ENCODE results near the gene FREM2.
A peak's percentile ranks its signal among the peaks of the same experiment; 100 is the strongest.

The FREM2 gene

DNA sequence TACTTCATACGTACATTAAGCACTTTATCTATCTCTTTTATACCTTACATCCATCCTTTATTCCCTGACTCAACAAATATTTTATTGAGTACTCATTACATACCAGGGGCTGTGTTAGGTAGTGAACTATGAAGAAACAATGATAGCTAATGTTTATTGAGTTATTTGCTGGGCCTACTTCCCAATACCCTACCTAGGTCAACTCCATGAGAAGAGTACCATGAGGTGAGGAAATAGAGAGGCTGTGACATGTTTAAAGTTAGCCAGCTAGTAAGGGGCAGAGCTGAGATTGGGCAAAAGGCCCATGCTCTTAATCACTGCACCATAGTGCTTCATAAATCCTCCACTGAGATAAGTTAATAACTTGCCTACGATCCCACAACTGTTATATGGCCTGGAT, 79.9 kb downstream of the FREM2 start:
- no peak for ATAC-seq

DNA sequence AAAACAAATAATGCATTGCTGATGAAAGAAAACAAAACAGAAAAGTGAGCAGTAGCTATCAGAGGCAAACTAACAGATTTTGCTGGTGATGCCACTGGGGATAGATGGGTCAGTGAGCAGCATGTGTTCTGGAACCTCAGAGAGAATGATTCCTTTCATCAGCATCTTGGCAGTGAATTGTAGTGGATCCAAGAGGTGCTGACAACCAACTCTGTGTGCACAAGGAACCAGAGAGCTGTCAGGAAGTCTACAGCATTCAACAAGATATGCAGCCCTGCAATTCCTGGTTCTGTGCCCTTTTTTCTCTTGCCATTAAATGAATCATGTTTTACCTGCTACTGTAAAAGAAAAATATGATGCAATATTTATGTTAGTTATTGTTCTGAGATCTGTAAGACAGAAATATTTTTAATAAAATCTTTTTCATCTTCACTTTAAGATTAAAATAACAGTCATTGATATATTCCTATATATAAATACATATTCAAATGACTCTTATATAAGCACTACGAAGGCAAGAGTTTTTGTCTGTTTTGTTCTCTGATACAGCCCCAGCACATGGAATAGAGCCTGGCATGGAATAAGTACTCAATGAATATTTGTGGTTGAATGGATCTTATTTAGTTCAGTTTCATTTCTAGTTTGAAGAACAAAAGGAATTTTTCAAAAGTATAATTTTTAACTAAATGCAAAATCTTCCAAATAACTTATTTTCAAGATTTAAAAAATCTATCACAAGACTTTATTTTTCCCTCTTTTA, 80.8 kb downstream of the FREM2 start:
- ATAC-seq: no peak

DNA sequence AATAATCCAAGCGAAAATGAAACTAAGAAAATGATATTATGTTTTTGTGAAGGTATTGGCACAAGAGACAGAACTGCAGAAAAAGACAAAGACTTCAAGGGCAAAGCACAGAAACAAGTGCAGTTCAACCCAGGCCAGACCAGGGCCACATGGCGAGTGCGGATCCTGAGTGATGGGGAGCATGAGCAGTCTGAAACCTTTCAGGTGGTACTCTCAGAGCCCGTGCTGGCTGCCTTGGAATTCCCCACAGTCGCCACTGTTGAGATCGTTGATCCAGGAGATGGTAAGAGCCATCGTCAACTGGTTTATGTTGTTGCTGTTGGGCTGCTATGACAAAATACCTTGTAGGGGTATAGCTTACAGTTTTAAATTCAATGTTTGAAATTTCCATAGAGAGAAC, 82.6 kb downstream of the FREM2 start:
- no peak for ATAC-seq

DNA sequence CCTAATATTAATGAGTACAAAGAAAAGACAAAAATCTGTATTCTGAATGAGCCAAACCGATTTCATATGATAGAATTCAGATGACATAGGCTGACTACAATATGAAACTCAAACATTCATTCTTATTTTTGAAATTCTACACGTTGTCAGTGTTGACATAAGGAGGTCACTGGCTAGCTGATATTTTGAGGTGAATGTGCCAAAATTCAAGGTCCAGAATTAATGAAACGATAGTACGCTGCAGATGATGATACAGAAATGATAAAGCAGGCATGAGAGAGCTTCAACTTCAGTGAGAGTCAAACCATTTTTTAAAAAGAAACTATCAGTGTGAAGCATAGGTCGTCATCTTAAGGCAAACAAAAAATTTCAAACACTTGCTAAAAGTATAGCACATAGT, 88.2 kb downstream of the FREM2 start:
- ATAC-seq: no peak

DNA sequence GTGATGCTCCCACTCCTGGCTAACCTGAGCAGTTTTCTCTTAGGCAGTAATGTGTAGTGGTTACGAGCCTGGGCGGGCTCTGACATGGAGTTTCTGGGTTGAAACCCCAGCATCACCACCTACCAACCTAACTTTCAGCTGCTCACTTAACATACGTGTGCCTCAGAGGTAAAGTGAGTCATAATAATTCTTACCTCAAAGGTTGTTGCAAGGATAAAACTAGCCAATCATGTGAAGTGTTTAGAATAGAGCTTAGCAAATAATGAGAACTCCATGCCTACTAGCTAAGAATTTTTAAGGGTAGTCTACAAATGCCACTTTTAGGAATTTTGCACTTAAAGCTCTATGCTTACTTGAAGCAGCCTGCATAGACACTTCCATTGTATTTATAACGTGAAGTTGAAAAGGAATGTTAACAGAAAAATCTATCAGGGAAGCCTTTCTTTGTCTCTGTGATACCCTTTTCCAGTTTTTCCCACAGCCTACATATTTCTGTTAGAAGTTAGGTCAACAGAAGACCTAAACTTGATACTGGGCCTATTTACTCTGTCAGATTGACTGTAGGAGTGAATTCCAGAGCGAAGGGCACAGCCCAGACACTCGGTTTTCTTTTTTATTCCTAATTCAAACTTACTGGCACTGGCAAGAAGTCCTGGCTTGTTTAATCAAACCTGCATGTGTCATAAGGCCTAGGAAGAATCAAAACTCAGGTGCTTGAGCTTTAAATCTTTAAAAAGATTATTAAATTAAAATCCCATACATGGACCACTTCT, 90.7 kb downstream of the FREM2 start:
- no peak for ATAC-seq

DNA sequence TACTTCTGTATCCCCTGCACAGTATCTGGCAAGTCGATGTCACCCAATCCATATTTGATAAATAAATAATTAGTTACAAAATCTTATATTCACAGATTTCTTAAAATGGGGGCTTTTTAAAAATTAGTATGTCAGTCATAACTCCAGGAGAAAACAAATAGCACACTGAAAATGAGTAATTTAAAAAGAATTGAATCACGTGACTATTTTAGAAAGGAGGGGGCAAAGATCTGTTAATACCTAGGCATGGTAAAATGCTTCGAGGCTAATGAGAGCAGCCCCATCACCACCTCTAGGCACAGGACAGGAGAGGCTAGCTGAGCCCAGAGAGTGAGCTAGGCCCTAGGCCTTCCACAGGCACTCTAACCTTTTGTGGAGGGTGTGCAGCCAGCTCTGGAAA, 94.7 kb downstream of the FREM2 start:
- ATAC-seq: no peak

DNA sequence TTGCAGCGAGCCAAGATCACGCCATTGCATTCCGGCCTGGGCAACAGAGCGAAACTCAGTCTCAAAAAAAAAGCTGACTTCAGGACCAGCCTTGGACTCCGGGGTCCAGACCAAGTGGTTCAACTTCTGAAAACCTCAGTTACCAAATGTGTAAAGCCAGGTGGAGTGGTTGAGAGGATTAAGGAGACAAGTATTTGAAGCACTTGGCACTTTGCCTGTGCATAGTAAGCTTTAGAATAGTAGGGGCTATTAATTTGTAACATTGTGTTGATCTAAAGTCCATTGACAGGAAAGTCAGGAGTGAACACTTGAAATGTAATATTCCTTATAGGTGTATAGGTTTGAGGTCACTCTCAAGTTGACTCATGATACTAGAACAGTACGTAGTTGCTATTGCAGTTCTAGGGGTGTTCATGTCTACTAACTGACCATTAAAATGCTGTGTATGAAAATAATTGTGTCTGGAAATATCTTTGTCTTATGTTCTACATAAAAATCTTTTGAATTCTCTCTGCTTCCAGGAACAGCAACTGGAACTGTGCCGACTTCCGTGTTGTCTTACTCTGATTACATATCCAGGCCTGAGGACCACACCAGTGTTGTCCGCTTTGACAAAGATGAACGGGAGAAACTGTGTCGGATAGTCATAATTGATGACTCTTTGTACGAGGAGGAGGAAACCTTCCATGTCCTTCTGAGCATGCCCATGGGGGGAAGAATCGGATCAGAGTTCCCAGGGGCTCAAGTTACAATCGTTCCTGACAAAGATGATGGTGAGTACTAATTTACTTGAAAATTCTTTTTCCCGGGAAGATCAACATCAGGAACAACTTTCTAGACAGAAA, 97.4 kb downstream of the FREM2 start:
- ATAC-seq: no peak

DNA sequence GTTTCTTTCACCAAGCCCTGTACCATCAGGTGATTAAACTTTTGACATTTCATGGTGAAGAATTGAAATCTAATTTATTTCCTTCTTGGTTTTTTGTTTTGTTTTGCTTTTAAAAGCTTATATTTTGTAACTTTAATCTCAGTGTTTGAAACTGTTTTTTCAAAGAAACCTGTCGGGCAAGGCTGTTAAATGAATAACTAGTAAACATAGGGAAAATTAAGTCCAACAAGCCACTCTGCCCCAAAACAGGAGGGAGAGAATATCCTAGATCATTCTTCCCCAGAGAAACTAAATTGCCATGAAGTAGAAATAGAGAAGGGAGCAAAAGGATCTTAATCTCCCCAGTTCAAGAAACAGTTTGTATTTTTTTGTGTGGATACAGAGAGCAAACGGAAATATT, 98.2 kb downstream of the FREM2 start:
- no peak for ATAC-seq

DNA sequence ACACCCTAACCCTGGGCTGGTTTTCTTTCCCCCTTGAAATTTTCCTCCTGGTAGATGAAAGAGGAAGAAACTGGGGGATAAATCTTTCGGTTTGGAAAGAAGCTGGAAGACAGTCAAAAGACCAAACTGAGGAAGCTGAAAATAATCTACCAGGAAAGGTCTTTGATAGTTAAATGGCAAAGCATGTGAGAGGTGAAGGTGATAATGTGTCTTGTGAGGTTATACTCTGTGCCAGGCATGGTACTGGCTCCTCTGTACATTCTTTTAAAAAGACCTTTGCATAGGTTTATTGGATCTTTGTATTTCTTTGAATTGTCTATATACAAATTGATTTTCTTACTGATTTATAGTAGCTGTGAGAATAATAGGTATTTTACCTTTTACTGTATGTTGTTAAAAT, 98.6 kb downstream of the FREM2 start:
- no peak for ATAC-seq

DNA sequence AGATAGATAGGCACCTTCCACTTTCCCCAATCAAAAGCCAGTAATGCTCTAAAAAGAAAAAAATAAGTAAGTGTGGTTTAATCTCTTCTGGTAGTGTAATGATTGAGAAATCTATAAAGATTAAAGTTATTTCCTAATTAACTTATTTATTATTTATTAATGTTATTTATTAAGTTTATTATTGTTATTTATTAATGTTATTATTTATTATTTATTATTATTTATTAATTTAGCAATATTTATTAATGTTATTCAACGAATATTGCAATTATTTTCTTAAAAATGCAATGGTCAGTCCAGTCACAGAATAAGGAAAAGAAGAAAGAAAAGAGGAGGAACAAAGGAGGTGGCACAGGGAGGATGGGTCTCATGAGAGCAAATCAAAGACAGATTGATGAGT, 100.7 kb downstream of the FREM2 start:
- ATAC-seq: no peak

DNA sequence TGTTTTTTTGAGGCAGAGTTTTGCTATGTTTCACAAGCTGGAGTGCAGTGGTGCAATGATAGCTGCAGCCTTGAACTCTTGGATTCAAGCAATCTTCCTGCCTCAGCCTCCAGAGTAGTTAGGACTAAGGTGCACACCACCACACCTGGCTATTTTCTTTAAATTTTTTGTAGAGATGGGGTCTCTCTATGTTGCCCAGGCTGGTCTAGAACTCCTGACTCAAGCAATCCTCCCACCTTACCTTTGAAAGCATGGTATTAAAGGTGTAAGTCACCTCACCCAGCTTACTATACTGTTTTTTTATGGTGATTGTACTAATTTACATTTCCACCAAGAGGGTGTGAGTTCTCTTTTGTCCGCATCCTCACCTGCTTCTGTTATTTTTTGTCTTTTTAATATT, 110.0 kb downstream of the FREM2 start:
- ATAC-seq: no peak

DNA sequence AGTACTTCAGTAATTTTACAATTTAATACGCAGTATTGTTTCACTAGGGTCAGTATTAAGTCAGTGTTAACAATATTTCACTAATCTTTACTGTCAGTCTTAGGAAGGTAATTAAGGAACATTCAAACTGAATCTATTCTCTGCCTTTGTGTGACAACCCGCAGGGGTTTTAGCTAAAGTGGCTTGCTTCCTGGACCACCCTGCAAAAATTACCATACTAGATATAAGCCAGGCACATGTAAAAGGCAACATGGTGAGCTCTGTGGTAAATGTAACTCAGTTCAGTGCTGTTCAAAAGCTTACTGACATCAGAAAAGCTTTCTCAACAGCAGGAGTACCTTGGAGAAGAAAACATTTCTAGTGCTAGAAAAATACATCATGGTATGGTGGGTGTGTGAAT, 116.7 kb downstream of the FREM2 start:
- no peak for ATAC-seq

DNA sequence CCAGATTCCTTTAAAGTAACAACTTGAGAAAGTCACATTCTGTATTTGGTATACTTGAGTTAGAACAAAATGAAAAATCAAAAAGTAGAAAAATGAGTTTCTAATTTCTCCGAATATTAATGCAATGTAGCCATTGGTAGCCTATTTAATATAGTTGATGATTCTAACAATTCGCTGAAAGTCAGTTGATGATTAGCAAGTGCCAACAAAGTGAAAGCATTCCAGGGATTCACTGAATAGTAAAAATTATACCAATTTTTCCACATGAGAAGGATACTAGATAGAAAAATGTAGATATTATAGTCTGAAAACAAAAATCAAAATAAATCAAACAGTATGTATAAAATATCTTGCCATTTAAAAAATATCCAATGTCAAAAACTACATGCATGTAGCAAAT, 117.2 kb downstream of the FREM2 start:
- no peak for ATAC-seq

DNA sequence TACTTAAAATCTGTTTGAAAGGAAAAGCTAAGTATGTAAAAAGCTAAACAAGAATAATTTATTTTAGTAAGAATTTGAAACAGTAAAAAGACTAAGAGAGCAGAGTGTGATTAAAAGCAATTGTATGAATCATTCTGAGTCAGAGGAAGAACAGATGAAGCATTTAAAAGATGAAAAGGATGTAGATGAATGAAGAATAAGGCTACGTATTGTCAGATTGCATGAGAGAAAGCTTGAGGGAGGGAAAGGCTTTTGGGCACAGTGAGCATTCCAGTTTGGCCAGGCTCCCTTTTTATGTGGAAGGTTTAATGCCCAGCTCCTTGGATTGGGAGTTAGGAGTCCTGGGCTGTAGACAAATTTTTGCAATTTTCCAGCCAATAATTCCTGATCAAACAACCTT, 117.7 kb downstream of the FREM2 start:
- ATAC-seq: no peak

DNA sequence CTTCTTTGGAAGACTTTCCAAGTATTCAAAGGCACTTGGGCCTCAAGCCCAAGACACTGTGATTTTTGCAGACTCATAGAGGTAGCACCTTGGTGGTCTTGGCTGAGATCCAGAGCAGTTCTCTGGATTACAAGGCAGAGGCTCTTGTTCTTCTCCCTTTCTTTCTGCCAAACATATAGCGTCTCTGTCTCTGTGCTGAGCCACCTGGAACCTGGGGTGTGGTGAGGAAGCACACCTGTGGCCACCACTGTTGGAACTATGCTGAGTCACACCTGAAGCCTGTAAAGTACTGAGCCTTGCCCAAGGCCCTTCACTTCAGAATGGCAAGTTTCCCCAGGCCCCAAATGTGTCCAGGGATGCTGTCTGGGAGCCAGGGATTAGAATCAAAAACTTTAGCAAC, 127.5 kb downstream of the FREM2 start:
- ATAC-seq: no peak

DNA sequence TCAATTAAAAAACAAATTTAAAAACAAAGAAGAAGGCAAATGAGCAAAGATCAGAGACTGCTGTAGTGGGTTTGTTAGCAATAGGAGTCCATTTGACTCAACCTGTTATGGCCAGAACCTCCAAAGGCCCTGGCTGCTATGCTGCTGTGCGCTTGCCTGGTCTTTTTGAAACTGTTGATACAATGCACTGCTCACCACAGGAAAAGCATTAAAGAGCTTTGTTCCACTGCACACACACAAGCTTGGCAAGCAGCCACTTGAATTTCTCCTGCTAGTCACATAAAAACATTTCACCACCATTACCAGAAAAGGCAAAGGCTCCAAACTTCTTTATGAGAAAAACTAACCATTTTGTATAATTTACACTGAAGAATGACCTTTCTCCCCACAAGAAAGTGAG, 132.2 kb downstream of the FREM2 start:
- no peak for ATAC-seq

DNA sequence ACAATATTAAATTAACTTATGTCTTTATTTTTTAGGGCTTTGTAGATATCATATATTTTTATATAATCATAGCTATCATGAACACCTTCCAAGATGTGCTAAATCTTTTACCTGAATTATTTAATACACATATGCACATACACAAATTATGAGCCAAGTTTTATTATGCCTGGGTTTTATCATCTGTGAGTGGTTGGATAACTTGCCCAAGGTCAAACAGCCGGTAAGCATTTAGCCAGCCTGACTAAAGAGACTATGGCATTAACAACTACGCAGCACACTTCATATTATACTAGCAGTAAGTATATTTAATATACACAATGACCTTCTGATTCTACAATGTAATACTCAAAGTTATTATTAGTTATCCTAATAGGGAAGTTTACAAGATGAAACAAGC, 132.7 kb downstream of the FREM2 start:
- ATAC-seq: no peak

DNA sequence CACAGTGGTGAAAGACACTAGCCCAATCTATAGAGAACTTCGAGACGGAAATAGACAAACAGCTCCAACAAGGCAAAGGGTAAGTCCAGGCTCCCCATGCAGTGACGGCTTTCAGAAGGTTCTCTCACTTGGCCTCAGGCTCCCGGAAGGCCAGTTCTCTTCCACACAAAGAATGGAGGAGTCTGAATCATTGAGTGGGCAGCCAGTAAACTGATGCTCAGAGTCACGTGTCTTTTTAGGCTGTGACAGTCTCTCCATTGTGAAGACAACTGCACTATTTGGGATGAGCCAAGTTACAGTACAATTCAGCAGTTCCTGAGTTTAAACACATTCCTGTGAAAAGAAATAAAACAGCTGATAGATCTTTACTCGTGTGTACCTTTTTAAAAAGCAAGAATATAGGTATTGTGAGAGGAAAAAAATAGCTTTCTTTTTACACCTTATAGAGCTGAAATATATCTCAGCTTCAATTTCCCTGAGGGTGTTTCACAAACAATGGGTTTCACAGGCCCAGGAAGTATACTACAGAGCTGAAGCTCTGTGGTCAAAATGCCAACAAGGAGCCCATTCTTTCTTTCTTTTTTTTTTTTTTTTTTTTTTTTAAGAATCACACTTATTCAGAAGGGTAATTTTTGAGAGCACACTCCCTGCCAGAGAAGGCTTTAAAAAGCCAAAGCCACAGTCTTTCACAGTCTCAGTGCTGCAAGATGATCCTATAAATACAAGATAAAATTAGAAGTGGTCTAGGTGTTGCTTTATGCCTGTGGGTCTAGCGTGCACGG, 135.1 kb downstream of the FREM2 start:
- no peak for ATAC-seq

DNA sequence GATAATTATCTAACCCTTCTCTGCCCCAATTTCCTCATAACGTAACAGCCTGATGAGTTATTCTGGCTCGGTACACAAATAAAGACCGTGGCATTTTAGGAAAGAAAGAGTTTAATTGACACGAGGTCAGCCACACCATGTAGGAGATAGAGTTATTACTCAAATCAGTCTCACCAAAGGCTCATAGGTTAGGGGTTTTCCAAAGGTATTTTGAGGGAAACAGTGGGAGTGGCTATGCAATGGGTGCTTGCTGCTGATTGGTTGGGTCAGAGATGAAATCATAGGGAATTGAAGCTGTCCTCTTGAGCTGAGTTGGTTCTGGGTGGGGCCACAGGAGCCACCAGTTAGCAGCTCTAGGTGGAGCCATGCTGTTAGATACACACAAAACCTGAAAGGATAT, 137.5 kb downstream of the FREM2 start:
- peak; percentile 43 to 48 for ATAC-seq

DNA sequence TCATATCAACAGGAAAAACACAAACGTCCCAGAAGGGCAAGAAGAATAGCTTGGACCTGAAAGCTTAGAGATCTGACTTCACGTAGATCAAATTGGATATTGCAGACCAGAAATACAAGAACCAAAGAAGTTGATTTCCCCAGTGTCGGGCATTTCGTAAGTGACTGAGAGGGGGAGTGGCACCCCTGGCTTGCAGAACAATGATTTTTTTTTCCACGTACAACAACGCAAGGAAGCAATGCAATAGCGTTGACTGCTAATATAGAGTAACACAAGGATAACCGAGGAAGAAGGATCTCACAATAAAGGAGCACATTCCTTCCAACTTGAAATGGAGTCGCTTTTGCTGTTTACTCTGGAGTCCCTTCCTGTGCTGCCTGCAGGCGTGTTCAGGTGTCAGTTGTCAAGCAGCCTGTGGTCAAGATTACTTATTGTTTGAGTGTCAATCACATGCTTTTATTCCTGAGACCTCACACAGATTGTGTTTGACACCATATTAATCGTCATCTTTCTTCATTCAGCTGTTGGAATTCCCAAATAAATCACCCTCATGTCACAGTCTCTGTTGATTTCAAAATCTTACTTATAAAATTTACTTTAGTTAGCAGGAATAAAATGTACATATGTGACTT, 139.4 kb downstream of the FREM2 start:
- no peak for ATAC-seq

DNA sequence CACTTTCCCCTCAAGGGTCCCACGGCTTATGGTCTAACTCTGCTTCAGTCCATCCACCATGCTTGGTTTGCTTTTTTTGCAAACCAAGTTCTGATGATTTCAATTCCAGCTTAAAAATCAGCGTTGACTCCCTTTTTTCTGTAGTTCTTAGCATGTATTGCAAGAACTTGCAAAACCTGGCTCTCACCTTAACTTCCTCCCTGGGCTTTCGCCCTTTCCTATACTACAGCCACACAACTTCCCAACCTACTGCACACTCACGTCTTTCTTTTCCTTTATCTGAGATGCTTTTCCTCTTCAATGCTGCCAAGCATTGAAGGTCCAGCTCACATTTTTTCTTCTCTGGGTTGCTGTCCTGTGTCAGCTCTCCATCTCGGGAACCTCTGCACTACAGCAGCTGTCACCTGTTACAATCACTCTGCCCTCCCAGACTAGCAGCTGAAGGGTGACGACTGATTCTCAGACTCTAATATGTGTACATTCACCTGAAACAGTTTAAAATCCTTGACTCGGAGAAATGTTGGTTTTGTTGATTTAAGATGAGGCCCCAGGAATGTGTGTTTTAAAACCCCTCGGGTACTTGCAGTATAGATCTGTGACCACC, 143.7 kb downstream of the FREM2 start:
- no peak for ATAC-seq

DNA sequence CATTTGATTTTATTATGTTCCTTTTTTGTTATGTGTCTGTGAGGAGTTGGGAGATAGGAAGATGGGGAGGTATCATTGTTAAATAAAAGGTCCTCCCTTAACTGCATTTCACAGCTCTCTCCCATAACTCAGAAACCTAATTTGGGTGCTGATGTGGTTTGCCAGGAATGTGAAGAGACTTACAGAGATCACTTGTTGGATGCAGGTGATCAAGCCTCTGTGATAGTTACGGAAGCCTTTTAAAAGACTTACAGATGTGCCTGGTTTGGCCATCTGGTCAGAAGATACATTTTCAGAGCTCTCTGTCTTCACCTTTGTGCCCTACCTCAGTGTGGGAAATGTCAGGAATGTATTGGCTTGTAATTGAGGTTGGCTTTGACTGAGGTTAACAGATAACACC, 157.7 kb downstream of the FREM2 start:
- no peak for ATAC-seq

All from activated CD4-positive, CD25-positive, alpha-beta regulatory T cell treated with anti-CD3 and anti-CD28 coated beads, Interleukin-2, amount 50 U/mL, for 24 hours (primary cell).